Activated CD8-positive, alpha-beta memory T cell treated with anti-CD3 and anti-CD28 coated beads, Interleukin-2, amount 10 ng/mL, durations not matched to agents 7 days and 5 days (primary cell): Measurements from ENCODE around the gene LILRB4. TPM values are rescaled to one million over a fixed set of nuclear protein-coding genes. Genes with fewer than 3 reads are reported as not detected.
"Not testable (repeated sequence)": the region's sequence is repeated elsewhere in the genome, so short reads cannot be mapped to it uniquely, and the experiment has no call there.

Source experiments
- ATAC-seq: fragments of 150-1000 bp; cut with Tn5 transposase; one replicate; pipeline ENCODE4 v1.10.0; 2021; ENCODE audit warnings: moderate library complexity
- CTCF ChIA-PET: fragments of 350-600 bp; sonication (Branson Sonifier 250); formaldehyde crosslinking; loops from one replicate; lab custom pipeline; 2021; ENCODE audit warnings: antibody characterized with exemption; lab: Charles Lee
- DNase-seq: peaks from one replicate; pipeline ENCODE4 v3.0.0-alpha.2; 2020
- H3K27ac Mint-ChIP-seq: one replicate; pipeline ENCODE4 v1.8.0; 2021; ENCODE audit warnings: mild to moderate bottlenecking, mixed read lengths
- H3K27me3 Mint-ChIP-seq: one replicate; pipeline ENCODE4 v1.8.0; 2021; ENCODE audit warnings: mixed read lengths
- H3K36me3 Mint-ChIP-seq: one replicate; pipeline ENCODE4 v1.8.0; 2021; ENCODE audit warnings: mild to moderate bottlenecking, mixed read lengths
- H3K4me1 Mint-ChIP-seq: one replicate; pipeline ENCODE4 v1.8.0; 2021; ENCODE audit warnings: mixed read lengths
- H3K4me3 Mint-ChIP-seq: one replicate; pipeline ENCODE4 v1.8.0; 2021; ENCODE audit warnings: mild to moderate bottlenecking, moderate library complexity, mixed read lengths
- H3K9me3 Mint-ChIP-seq: one replicate; pipeline ENCODE4 v1.8.0; 2022; ENCODE audit warnings: low read depth, mixed read lengths
- total RNA-seq, 2 experiments: library from RNA; stranded (reverse); gene quantifications; one replicate each; pipeline ENCODE4 v1.2.3, GENCODE V29; 2021

The LILRB4 gene
- not detected for total RNA-seq

DNA sequence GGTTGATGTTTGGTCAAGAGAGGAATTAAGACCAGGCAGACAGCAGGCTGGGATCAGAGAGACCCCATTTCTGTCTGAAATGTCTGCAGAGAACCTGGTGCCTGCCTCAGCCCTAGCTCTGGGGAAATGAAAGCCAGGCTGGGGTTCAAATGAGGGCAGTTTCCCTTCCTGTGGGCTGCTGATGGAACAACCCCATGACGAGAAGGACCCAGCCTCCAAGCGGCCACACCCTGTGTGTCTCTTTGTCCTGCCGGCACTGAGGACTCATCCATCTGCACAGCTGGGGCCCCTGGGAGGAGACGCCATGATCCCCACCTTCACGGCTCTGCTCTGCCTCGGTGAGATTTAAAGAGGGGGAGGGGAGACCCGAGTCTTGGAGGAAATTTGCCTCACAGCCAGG lies at the start of gene LILRB4:
Gene LILRB4, plus strand, starts transcription at position 256 of the 400 bp plus-strand sequence. Its CDS starts 49 bp downstream, at position 305.
- H3K27ac Mint-ChIP-seq: no peak within 1 kb of the TSS
- H3K36me3 Mint-ChIP-seq: no peaks in the 10 kb centered on the region
- DNase-seq (no peak), ATAC-seq (no peak)
- no peaks in the 10 kb centered on the region for H3K4me1 Mint-ChIP-seq
- H3K27me3 Mint-ChIP-seq: no peaks in the 10 kb centered on the region
- no peaks in the 10 kb centered on the region for H3K9me3 Mint-ChIP-seq
- no peak within 1 kb of the TSS for H3K4me3 Mint-ChIP-seq
- CTCF ChIA-PET: interaction anchor here (1.4 to 1.9 kb wide), 2 partner anchors 9 to 11 kb away, joined by 5 read pairs; no protein-coding TSS in a partner anchor

GRCh38 chr19:54614726-54615125 lies 48.1 kb upstream of the LILRB4 start:
- Mint-ChIP-seq H3K36me3 (no peaks in the 10 kb centered on the region), H3K4me3 (no peak overlapping the region), H3K9me3 (no peaks in the 10 kb centered on the region), H3K27me3 (peaks cover 10% of the 10 kb centered on the region), H3K4me1 (peaks cover 10% of the 10 kb centered on the region), H3K27ac (no peak overlapping the region)
- ATAC-seq (no peak), DNase-seq (no peak)
- CTCF ChIA-PET: interaction anchor here (0.6 kb wide), 1 partner anchor 351 kb away, joined by 4 read pairs; no protein-coding TSS in a partner anchor

GRCh38 chr19:54616057-54616456 lies 46.7 kb upstream of the LILRB4 start:
- H3K4me1 Mint-ChIP-seq: peaks cover 10% of the 10 kb centered on the region
- DNase-seq (no peak), ATAC-seq (no peak)
- peaks cover 10% of the 10 kb centered on the region for H3K27me3 Mint-ChIP-seq
- CTCF ChIA-PET: no interaction called here
- no peaks in the 10 kb centered on the region for H3K9me3 Mint-ChIP-seq
- no peak overlapping the region for H3K4me3 Mint-ChIP-seq
- no peaks in the 10 kb centered on the region for H3K36me3 Mint-ChIP-seq
- H3K27ac Mint-ChIP-seq: no peak overlapping the region

GRCh38 chr19:54616821-54617560 lies 45.8 kb upstream of the LILRB4 start:
- ATAC-seq (no peak), DNase-seq (no peak)
- H3K4me3 Mint-ChIP-seq: peak overlapping the region; percentile 32
- peaks cover 10% of the 10 kb centered on the region for H3K4me1 Mint-ChIP-seq
- H3K9me3 Mint-ChIP-seq: no peaks in the 10 kb centered on the region
- no peaks in the 10 kb centered on the region for H3K36me3 Mint-ChIP-seq
- H3K27ac Mint-ChIP-seq: no peak overlapping the region
- peaks cover 20% of the 10 kb centered on the region for H3K27me3 Mint-ChIP-seq
- CTCF ChIA-PET: interaction anchor here (0.6 to 0.8 kb wide), 3 partner anchors 36 to 350 kb away, joined by 3 read pairs; no protein-coding TSS in a partner anchor

DNA sequence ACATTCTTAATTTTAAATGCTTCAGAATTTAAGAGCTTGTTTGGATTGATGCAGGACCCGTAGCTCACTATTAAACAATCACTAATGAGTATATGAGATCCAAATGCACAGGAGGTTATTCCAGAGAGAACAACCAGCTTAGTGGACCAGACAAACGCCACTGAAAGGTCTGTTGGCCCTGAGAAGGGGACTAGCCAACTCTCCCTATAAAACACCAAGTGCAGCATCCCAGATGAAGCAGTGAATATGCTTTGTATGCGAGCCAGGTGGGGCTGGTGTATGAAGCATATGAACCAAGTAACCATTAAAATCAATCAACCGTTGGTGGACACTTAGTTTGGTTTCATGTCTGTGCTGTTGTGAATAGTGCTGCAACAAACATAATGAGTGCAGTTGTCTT lies 42.3 kb upstream of the LILRB4 start:
- H3K4me3 Mint-ChIP-seq: no peak overlapping the region
- no peak overlapping the region for H3K27ac Mint-ChIP-seq
- no peaks in the 10 kb centered on the region for H3K36me3 Mint-ChIP-seq
- ATAC-seq: no peak
- no peak for DNase-seq
- H3K9me3 Mint-ChIP-seq: no peaks in the 10 kb centered on the region
- H3K27me3 Mint-ChIP-seq: peaks cover 21% of the 10 kb centered on the region
- CTCF ChIA-PET: no interaction called here
- H3K4me1 Mint-ChIP-seq: peaks cover 10% of the 10 kb centered on the region

DNA sequence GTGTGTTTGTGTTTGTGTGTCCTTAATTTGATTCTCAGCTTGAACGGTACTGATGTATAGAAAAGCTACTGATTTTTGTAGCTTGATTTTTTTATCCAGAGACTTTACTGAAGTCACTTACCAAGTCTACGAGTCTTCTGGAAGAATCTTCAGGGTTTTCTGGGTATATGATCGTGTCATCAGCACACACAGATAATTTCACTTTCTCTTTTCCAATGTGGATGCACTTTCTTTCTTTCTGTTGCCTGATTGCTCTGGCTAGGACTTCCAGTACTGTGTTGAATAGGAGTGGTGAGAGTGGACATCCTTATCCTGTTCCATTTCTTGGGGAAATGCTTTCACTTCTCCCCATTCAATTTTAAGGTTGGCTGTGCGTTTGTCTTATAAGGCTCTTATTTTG lies 40.4 kb upstream of the LILRB4 start:
- Mint-ChIP-seq H3K27me3 (peaks cover 20% of the 10 kb centered on the region), H3K9me3 (no peaks in the 10 kb centered on the region), H3K27ac (peak overlapping the region; percentile 3), H3K36me3 (no peaks in the 10 kb centered on the region), H3K4me3 (peak overlapping the region; percentile 1), H3K4me1 (no peaks in the 10 kb centered on the region)
- ATAC-seq: no peak
- DNase-seq: no peak
- CTCF ChIA-PET: no interaction called here

- CTCF ChIA-PET, H3K9me3 Mint-ChIP-seq, H3K36me3 Mint-ChIP-seq, DNase-seq, H3K27ac Mint-ChIP-seq, H3K4me3 Mint-ChIP-seq, H3K4me1 Mint-ChIP-seq: not testable (repeated sequence)
- peak; percentile 16 for ATAC-seq
- peaks cover 27% of the 10 kb centered on the region for H3K27me3 Mint-ChIP-seq
Observed at GRCh38 chr19:54624234-54624633, 38.6 kb upstream of the LILRB4 start.

DNA sequence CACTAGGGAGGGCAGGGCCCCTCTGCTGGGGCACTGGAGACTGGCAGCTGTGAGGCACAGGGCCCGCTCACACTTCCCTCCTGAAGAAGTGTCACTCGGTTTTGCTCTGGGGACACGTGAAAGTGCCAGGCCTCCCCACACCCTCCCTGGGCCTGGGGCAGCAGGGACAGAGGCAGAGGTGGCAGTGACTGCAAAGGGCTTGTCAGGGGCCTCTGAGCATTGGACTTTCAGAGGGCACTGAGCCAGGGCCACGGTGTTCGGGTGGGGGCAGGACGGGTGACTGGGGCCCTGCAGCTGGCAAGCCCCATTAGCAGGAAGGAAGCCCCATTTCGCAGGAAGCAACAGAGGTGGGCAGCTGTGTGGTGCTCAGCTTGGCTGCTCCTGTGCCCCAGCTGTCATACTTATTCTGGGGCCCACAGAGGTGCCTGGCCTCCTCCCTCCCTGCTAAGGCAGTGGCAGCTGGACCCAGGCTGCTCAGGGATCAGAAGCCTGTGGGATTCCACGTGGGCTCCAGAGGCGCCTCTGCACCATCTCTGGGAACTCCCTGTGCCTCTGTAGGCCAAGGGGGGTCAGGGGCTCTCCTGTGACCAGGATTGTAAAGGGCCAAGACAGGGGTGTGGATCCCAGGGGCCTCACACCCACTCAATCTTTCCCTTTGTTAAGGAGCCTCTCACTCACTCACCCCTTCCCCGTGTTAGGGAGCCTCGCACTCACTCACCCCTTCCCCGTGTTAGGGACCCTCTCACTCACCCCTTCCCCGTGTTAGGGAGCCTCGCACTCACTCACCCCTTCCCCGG lies 37.7 kb upstream of the LILRB4 start:
- H3K4me3 Mint-ChIP-seq, CTCF ChIA-PET, H3K4me1 Mint-ChIP-seq, H3K36me3 Mint-ChIP-seq, H3K9me3 Mint-ChIP-seq, DNase-seq, H3K27ac Mint-ChIP-seq, ATAC-seq: not testable (repeated sequence)
- peaks cover 32% of the 10 kb centered on the region for H3K27me3 Mint-ChIP-seq

- CTCF ChIA-PET: no interaction called here
- Mint-ChIP-seq H3K4me1 (no peaks in the 10 kb centered on the region), H3K9me3 (no peaks in the 10 kb centered on the region), H3K27me3 (peaks cover 28% of the 10 kb centered on the region), H3K4me3 (no peak overlapping the region), H3K27ac (no peak overlapping the region), H3K36me3 (no peaks in the 10 kb centered on the region)
- no peak for ATAC-seq
- no peak for DNase-seq
Observed at GRCh38 chr19:54626757-54627156, 36.0 kb upstream of the LILRB4 start.

DNA sequence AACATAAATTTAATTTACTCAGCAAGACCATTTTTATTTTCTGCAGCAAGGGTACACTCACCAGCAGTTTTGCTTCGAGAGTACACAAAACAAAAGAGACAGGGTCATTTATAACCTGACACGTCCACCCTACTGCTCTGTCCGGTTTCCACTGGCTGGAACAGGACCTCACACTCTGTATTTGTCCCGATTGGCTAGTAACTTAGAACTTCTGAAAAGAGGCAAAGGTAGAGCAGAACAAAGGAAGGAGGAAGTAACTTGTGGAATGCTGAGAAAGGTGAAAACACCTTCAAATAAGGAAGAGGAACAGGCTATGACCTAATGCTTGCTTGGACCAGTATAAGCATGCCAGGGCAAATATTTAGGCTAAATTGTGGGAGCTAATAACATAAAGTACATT lies 34.9 kb upstream of the LILRB4 start:
- H3K27ac Mint-ChIP-seq: not testable (repeated sequence)

GRCh38 chr19:54630262-54630661 lies 32.5 kb upstream of the LILRB4 start, which contains the start of gene LILRB1:
Gene LILRB1 (plus strand): TSS chr19:54630484. CDS start chr19:54631074, 590 bp downstream.
- DNase-seq, CTCF ChIA-PET, H3K36me3 Mint-ChIP-seq, H3K4me3 Mint-ChIP-seq, H3K4me1 Mint-ChIP-seq, H3K9me3 Mint-ChIP-seq, ATAC-seq, H3K27ac Mint-ChIP-seq: not testable (repeated sequence)
- peaks cover 18% of the 10 kb centered on the region for H3K27me3 Mint-ChIP-seq

More for the DNA sequence above, 34.9 kb upstream of the LILRB4 start:
- peaks cover 25% of the 10 kb centered on the region for H3K27me3 Mint-ChIP-seq
- H3K36me3 Mint-ChIP-seq, DNase-seq, H3K4me3 Mint-ChIP-seq, ATAC-seq, H3K9me3 Mint-ChIP-seq, CTCF ChIA-PET, H3K4me1 Mint-ChIP-seq: not testable (repeated sequence)

DNA sequence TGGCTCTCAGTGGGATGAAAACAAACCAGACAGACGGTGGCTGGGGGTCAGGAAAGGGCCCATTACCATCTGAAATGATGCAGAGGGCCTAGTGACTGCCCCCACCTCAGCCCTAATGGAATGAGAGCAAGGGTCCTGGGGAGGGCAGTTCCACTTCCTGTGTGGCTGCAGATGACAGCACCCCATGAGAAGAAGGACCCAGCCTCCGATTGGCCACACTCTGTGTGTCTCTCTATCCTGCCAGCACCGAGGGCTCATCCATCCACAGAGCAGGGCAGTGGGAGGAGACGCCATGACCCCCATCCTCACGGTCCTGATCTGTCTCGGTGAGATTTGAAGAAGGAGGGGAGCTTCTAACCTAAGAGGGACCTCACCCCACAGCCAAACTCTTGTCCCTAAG lies 32.0 kb upstream of the LILRB4 start:
- ATAC-seq (no peak), DNase-seq (no peak)
- Mint-ChIP-seq H3K4me1 (no peaks in the 10 kb centered on the region), H3K4me3 (no peak overlapping the region), H3K9me3 (no peaks in the 10 kb centered on the region), H3K27ac (no peak overlapping the region), H3K36me3 (no peaks in the 10 kb centered on the region), H3K27me3 (peaks cover 18% of the 10 kb centered on the region)
- CTCF ChIA-PET: no interaction called here

DNA sequence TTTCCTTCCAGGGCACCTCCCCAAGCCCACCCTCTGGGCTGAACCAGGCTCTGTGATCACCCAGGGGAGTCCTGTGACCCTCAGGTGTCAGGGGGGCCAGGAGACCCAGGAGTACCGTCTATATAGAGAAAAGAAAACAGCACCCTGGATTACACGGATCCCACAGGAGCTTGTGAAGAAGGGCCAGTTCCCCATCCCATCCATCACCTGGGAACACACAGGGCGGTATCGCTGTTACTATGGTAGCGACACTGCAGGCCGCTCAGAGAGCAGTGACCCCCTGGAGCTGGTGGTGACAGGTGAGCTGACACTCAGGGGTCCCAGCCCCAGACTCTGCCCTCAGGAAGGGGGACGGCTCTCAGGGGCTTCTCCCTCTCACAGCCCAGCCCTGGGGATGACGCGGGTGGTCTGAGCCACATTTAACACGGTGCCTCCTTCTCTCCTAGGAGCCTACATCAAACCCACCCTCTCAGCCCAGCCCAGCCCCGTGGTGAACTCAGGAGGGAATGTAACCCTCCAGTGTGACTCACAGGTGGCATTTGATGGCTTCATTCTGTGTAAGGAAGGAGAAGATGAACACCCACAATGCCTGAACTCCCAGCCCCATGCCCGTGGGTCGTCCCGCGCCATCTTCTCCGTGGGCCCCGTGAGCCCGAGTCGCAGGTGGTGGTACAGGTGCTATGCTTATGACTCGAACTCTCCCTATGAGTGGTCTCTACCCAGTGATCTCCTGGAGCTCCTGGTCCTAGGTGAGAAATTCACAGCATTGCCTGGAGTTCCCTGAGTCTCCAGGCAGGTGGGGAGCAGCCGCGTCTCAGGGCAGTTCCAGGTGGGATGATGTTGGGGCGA lies 31.1 kb upstream of the LILRB4 start:
- not testable (repeated sequence) for H3K27ac Mint-ChIP-seq, ATAC-seq

More for the DNA sequence above, 31.1 kb upstream of the LILRB4 start:
- CTCF ChIA-PET, H3K4me3 Mint-ChIP-seq, H3K4me1 Mint-ChIP-seq, DNase-seq, H3K9me3 Mint-ChIP-seq, H3K36me3 Mint-ChIP-seq: not testable (repeated sequence)
- H3K27me3 Mint-ChIP-seq: peaks cover 16% of the 10 kb centered on the region
